Left kidney (tissue), 2 donors: ENCODE measurements around the gene SLC22A23. TPM values are rescaled to one million over a fixed set of nuclear protein-coding genes. Genes with fewer than 3 reads are reported as not detected.
"Not testable (repeated sequence)": the region's sequence is repeated elsewhere in the genome, so short reads cannot be mapped to it uniquely, and the experiment has no call there.

Experiments
- DNase-seq: peaks from one replicate; pipeline ENCODE4 v3.0.0-alpha.2; 2013
- polyA plus RNA-seq: library from polyadenylated mRNA; unstranded; fragments of 120-200 nt; gene quantifications from one replicate; pipeline ENCODE4 v1.2.1, GENCODE V29; 2013; ENCODE audit not compliant: insufficient read length

SLC22A23 gene
- polyA plus RNA-seq, 1 donor, result 12.8 TPM

DNA sequence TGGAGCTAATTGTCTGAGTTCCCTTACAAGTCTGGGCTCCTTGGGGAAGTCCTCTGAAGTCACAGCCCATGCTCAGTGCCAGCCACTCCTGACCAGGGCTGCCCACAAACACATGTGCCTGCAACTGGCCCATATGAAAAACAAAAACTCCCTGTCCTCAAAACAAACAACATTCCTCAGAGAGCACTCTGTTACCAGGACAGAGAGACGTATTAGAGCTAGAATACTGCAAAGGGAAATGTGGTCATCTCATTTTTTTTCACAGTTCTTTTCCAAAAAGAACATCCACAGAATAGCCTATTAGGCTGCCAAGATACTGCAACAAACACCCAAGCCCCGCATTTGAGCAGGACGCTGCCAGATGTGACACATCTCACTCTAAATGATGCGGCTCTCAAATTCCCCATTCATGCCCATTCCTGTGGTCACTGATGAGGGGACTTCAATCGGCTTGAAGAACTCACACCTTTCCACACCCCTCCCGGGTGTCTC is 71.1 kb downstream of the SLC22A23 start:
- DNase-seq, result no peak

DNA sequence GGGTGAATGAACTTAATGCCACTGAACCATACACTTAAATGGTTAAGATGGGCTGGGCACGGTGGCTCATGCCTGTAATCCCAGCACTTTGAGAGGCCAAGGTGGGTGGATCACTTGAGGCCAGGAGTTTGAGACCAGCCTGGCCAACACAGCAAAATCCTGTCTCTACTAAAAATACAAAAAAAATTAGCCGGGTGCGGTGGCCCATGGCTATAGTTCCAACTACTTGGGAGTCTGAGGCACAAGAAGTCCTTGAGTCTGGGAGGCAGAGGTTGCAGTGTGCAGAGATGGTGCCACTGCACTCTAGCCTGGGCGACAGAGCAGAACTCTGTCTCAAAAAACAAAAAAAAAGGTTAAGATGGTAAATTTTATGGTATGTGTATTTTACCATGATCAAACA is 71.7 kb downstream of the SLC22A23 start:
- DNase-seq, result not testable (repeated sequence)

DNA sequence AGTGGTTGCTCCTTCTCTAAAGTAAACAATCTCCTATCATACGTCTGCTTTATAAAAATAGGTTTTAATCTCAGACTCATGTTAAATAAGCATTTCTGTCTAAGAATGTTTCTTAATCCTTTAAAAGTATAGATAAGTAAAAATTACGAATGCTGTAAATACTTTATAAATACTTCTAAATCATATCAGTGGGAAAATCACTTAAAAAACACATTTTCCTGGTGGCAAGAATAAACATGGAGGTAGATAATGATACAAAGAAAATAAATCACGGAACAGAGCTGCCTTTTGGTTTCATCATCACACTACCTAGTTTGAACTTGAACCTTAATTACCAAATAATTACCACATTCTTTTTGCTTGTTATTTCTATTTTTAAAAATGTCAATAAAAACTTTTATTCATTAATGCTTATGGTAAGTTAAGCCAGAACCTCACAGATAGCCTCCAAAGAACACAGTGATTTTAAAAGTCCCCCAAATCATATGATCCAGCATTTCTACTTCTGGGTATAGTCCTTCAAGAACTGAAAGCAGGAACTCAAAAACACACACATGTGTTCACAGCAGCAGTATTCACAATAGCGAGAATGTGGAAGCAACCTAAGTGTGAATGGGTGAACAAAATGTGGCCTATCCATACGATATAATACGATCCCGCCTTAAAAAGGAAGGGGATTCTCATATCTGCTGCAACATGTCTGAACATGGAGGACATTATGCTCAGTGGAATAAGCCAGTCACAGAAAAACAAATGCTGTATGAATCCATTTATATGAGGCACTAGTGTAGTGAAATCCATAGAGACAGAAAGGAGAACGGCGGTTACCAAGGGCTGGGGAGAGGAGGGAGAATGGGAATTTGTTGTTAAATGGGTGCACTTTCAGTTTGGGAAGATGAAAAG is 72.4 kb downstream of the SLC22A23 start:
- no peak for DNase-seq

DNA sequence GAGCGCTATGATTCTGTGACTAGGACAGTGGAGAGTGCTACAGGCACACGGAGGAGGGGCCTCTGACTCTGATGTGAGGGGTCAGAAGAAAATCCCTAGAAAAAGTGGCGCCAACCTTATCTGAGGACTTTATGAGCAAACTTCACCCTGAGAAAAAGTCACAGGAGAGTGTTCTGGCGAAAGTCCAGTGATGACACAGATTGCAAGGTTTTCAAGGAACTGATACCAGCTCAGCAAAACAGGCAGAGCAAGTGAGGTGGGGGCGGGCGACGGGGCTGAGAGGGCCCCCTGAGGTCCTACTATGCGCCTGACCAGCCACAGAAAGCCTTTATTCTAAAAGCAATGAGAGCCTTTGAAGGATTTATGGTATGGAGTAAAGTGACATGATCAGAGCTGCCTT is 73.3 kb downstream of the SLC22A23 start:
- no peak for DNase-seq

DNA sequence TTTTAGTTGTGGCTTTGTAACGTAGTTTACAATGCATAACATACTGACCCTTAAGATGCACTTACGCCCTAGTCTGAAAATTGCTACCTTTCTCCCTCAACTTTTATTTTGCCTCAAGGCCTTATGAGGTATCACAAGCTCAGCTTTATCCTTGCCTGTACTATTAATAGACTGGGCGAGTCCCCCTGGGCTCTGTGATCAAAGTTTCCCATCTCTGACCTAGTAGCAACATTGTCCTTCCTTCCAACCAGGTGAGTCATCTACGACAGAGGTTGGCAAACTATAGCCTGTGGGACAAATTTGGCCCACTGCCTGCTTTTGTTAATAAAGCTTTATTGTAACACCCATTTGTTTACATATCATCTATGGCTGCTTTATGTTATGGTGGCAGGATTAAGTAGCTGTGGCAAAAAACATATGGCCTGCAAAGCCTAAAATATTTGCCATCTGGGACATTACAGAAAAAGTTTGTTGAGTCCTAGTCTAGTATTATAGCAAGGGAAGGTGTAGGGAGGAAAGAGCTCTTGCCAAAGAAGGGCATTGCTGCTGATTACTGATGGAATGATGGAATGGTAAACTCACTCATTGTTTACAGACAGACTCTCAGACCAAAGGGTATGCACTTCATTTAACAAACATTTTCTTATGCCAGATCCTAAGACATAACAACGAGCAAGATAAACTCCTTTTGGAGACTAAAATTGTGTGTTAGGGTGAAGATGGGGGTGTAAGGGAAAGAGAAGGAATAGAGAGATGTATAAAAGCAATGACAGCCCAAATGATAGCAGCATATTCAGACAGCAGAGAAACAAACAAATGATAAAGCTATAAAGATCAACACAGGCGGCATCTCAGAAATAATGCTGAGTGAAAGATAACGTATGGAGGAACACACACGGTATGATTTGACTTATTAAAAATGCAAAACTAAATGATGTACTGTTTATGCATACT is 74.2 kb downstream of the SLC22A23 start:
- no peak for DNase-seq

DNA sequence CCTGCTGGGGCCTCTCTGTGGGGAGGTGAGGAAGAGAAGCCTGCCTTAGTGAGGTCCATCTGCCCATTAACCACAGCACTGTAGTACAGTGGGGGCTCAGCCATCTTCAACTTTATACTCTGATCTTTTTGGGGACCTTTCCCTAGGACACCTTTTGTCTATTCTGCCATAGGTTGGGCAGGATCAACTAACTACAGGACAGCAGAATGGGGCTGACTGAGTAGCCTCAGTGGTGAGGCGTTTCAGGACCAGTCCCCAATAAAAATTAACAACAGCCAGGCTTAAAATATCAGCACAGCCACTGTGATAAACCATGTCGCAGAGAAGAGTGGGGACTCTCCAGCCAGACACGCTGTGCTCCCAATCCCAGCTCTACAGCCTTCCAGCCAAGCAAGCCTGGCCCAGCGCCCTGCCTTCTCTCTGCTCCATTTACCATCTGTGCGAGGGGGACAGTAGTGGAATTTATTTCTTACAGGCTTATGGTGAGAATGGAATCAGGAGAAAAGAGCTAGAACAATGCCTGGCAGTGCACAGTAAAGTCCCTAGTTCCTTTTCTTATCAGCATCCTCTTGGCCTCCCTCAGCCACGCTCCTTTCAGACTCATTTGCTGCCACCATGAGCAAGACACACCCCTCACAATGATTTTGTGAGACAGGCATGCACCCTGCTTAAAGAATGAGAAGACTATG is 75.5 kb downstream of the SLC22A23 start:
- DNase-seq, result no peak

DNA sequence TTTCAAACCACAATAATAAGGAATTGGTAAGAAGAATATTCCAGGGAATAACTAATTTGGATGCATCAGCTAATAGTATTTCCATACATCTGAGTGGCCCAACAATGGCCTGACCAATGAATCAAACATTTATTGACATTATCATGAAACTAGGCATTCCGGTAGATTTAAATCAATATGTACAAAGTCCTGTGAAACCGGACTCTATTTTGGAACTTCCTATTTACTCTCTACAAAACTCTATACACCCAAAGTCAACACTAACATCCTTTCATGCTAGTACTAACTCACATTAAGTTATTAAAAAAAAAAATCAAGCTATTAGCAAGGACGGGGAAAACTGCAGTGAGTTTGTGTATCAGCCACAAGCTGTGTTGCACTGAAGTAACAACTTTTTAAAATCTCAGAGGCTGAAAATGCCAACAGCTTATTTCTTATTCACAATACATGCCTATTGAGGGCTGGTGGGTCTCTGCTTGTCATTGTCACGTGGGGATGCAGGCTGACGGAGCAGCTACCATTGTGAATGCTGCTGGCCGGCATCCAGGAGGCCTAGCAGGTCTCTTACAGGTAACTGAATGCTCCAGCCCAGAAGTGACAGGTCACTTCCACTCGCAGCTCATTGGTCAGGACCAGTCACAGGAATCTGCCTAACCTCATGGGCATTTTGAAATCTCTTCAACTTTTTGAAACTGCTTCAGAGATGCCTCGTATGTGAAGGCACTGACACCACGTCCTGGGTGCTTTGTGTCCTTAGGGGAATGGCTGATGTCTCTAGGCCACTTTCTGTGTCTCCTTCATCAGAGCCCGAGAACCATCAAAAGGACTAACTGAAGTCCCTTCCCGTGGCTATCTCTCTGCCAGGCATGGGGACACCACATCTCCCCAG is 76.3 kb downstream of the SLC22A23 start:
- DNase-seq, result no peak

DNA sequence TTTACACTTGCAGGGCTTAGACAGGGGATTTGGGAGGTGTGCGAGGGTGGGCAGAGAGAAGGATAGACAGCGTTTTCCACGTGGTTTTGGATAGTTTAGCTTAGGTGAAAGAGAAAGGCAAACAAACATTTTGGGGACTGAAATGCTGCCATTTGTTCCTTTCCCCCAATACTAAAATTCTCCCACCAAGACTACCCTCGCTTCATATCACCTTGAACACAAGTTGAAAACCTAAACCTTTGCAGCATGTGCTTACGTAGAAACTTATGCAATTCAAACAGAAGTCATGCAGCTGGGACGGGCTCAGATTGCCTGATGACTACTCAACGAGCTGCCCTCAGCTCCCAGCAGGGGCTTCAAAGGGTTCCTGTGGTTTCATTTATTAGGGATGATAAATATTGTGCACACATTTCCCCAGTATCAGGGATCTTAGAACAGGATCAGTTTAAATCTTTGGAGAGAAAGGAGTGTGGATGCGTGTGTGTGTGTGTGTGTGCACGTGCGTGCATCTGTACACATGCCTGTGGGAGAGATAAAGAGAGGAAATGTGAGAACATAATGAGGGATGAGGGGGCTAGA is 77.3 kb downstream of the SLC22A23 start:
- DNase-seq, result no peak

DNA sequence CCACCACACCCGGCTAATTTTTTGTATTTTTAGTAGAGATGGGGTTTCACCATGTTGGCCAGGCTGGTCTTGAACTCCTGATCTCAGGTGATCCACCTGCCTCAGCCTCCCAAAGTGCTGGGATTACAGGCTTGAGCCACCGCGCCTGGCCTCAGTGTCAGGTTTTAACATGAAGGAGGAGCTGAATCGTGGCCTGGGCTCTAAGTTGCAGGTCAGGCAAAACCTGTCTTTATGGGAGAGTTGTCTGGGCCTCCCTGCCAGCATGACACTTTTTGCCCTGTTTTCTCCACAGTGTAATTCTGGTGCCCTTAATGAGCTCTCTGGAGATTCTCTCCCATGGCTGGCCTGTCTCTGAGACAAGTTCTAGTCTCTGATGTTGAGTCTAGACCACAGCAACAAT is 78.0 kb downstream of the SLC22A23 start:
- DNase-seq, result not testable (repeated sequence)

DNA sequence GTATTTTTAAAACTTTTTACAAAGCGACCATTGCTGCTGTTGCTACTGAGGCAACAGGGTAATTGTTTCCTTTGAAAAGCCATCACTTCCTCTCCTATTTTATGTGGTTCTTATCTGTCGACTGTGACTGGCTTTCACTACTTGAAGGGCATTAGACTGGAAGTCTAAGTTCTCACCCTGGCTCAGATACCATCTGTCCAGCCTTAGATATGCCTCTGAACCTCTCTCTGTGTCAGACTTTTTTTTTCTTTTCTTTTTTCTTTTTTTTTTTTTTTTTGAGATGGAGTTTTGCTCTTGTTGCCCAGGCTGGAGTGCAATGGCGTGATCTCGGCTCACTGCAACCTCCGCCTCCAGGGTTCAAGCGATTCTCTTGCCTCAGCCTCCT is 78.5 kb downstream of the SLC22A23 start:
- DNase-seq, result not testable (repeated sequence)

DNA sequence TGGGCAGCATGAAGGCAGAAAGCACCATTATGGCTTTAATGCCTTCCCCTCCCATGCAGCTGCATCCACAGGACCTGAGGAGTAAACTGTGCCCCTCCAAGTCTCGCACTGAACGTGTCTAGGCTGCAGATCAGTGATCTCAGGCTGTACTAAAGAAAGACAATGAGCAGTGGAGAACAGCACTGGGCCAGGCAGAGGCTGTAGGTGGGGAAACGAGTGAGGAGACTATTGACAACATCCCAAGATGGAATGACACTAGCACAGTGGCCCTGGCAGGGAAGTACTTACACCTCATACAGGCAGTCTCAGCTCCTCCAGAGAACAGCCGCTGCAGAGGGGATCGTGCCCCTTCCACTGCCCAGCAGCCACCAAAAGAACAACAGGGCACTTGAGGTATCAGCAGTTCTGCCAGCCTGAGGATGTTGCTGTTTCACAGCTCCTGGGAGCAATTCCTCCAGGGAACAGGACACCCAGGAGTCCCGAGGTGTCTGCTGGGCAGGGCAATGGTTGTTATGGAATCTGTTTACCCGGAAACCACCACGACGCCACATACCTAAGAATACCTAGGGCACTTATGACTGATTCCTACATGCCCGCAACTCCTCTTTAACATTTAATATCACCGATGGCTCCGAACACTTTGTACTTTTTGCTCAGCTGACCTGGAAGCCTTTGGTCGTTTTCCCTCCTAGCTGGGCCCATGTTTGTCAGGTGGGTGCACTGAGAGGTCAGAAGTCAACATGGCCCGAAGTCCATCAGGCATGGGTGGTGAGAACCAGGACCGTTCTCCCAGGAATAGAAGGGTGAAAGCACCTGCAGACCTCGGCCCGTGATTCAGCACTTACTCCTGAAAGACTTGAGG is 79.1 kb downstream of the SLC22A23 start:
- no peak for DNase-seq

DNA sequence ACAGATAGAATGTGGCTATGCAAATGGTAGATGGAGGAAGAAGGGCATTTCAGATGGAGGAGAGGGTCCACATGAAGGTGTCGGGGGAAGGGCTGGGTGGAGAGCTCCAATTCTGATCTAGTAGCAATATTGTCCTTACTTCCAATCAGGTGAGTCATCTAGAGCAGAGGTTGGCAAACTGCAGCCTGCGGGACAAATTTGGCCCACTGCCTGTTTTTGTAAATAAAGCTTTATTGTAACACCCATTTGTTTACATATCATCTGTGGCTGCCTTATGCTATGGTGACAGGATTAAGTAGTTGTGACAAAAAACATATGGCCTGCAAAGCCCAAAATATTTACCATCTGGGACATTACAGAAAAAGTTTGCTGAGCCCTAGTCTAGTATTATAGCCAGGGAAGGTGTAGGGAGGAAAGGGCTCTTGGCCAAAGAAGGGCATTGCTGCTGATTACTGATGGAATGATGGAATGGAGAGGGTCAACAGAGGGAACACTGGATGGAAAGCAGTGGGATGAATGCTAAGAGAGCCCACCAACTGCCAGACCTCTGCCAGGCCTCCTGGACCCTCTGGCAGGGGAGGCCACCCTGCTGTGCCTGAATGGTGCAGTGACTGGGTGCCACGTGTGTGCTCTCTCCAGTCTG is 79.8 kb downstream of the SLC22A23 start:
- DNase-seq, result no peak

DNA sequence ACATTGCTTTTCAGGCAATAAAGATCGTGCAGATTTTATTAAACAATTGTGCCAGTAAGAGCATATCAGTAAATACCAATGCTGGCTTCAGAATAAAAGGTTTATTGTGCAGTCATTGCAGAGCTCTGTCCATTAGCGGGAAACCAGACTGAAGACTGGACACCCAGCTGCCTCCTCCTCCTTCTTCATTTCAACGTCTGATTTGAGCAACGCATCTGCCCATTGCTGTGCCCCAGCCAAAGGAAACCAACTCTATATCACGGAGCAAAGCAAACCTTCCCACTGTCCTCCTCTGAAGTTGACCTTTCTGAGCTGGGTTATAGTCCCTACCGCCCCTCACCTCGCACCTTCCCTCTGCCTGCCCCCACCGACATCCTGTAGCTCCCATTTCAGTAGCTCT is 80.8 kb downstream of the SLC22A23 start:
- DNase-seq, result no peak

DNA sequence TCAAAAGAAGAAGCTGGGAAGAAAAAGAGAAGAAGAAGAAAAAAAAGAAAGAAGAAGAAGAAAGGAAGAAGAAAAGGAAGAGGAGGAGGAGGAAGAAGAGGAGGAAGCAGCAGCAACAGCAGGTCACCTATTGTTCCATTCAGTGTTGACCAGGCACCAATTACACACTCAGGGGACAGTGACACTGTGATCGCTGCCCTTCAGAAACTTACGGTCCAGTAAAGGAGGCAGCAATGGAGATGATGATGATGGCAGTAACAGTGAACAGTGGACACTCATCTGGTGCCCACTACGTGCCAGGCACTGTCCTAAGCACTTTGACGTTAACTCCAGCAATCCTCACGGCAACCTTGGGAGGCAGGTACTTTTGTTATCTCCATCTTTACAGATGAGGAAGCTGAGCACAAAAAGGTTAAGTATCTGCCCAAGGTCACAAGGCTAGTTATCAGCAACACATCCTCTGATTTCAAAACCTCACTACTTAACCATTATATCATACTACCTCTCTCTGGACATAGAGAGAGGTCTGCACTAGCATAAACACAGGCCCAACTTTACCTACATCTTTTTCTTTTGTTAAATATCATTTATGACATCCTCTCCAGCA is 83.2 kb downstream of the SLC22A23 start:
- no peak for DNase-seq

DNA sequence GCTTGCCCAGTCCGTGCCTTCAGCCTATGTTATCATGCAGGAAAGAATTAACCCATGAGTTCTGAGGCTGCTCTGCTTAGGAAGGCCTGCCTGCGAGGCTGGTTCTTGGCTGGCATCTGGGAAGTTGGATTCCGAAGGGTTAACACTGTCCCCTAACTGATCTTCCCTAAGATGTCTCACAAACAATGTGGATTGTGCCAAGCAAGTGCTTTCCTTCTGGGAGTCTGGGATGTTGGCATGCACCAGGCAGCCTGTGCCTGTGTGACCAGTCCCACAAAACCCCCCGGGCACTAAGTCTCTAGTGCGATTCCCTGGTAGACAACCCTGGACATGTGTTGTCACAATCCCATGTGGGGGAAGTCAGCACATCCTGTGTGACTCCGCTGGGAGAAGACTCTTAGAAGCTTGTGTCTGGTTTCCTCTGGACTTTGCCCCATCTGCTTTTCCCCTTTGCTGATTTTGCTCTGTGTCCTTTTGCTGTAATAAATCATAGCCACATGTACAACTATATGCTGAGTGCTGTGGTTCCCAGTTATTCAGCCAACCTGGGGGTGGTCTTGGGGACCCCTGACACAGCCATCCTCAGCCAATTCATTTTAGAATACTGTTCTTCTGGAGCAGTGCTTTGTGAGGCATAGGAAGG is 83.8 kb downstream of the SLC22A23 start:
- no peak for DNase-seq

DNA sequence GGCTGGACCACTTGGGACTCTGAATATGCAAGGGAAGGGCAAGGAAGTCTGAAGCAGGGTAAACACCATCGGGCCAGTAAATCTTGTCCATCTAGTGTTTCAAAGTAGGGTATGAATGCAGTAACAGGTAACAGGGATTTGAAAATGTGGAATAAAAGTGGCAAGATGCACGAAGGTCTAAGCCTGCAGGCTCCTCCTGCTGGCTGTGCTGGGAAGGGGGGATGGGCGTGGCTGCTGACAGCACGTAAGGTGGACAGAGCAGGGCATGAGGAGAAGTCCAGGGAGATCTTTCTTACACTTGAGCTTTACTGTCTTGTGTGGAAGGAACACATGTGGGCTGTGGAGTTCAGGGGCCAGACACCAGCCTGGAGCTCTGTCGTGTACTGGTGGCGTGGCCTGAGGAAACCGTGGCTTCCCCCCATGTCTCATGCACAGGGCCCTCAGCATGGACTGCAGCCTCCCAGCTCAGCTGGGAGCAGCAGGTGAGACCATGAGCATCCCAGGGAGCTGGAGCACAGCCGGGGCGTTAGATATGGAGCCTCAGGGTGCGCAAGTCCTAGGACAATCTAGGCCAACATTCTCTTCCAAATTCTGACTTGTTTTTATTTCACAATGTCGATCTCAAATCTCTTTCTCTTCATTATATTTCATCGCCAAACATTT is 84.5 kb downstream of the SLC22A23 start:
- no peak for DNase-seq

DNA sequence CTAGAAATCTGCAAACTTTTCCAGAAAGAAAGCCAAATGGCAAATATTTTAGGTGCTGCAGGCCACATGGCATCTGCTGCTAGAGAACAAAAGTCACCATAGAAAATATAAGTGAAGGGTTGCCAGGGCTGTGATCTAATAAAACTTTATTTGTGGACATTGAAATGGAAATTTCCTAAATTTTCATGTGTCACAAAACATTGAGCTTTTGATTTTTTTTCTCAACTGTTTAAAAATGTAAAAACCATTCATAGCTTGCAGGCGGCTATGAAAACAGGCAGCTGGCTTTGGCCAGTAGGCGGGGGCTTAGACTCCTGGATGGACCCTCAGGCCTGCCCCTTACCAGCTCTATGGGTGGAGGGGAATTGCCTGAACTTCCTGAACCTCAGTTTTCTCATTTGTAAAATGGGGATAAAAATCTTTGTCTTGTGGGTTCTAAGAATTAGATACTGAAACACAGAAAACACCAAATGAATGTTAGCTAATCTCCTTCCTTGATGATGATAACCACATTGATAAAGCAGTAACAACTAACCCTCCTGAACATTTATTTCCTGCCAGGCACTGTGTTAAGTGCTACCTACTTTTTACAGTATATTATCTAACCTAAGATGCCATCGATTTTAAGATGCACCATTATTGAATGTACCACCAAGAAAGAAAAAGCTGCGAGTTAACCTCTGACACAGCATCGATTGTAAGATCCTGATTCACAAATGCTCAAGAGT is 85.5 kb downstream of the SLC22A23 start:
- DNase-seq, result no peak
